ENCODE measurements around the gene PTCSC3.
A peak's percentile ranks its signal among the peaks of the same experiment; 100 is the strongest.

The PTCSC3 gene

DNA sequence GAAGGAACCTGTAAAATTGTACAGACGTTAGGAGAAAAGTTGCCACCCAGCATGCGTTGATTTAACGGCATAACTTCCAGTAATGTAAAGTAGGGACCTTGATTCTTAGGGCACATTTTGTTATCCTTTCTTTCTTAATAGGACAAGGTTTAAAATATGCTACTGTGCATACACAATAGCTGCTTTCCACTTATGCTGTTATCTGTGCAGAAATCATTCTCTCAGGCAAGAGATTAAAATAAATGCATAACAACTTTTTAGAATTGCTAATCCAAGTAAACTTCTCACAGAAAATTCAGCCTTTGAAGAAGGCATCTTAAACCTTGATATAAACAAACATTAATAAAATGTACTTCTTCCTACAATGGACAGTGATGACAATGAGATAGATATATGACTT lies 16.0 kb upstream of the PTCSC3 start:
- no peak overlapping the region for H3K4me3 Mint-ChIP-seq
- H3K27ac Mint-ChIP-seq = no peak overlapping the region
- H3K4me1 Mint-ChIP-seq = no peaks in the 10 kb centered on the region
- H3K36me3 Mint-ChIP-seq (ENCODE audit: low read depth) = no peaks in the 10 kb centered on the region
- peaks cover 4% of the 10 kb centered on the region for H3K27me3 Mint-ChIP-seq (ENCODE audit: low read depth)
- no peaks in the 10 kb centered on the region for H3K9me3 Mint-ChIP-seq
- TF ChIP-seq, protein P1, sequence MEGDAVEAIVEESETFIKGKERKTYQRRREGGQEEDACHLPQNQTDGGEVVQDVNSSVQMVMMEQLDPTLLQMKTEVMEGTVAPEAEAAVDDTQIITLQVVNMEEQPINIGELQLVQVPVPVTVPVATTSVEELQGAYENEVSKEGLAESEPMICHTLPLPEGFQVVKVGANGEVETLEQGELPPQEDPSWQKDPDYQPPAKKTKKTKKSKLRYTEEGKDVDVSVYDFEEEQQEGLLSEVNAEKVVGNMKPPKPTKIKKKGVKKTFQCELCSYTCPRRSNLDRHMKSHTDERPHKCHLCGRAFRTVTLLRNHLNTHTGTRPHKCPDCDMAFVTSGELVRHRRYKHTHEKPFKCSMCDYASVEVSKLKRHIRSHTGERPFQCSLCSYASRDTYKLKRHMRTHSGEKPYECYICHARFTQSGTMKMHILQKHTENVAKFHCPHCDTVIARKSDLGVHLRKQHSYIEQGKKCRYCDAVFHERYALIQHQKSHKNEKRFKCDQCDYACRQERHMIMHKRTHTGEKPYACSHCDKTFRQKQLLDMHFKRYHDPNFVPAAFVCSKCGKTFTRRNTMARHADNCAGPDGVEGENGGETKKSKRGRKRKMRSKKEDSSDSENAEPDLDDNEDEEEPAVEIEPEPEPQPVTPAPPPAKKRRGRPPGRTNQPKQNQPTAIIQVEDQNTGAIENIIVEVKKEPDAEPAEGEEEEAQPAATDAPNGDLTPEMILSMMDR (IDR thresholded peaks at IDR 0.05; ENCODE audit: unreplicated experiment in 3 of 3) = no peak

DNA sequence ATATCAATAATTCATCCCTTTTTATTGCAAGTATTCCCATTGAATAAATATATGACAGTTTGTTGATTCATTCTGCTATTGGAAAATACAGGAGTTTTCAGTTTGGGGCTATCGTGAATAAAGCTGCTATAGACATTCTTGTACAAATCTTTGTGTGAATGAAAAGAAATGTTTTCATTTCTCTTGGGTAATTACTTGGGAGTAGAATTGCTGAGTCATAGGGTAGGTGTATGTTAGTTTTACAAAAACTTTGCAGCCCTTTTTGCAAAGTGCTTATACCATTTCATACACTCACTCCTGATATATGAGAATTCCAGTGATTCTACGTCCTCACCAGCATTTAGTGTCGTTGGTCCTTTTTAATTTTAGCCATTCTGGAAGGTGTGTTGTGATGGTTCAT lies 6.9 kb upstream of the PTCSC3 start:
- no peak overlapping the region for H3K27ac Mint-ChIP-seq
- H3K9me3 Mint-ChIP-seq = no peaks in the 10 kb centered on the region
- H3K27me3 Mint-ChIP-seq (ENCODE audit: low read depth) = no peaks in the 10 kb centered on the region
- H3K36me3 Mint-ChIP-seq (ENCODE audit: low read depth) = no peaks in the 10 kb centered on the region
- TF ChIP-seq, protein P1 (IDR thresholded peaks at IDR 0.05; ENCODE audit: unreplicated experiment in 3 of 3) = no peak
- no peak overlapping the region for H3K4me3 Mint-ChIP-seq
- H3K4me1 Mint-ChIP-seq = no peaks in the 10 kb centered on the region

DNA sequence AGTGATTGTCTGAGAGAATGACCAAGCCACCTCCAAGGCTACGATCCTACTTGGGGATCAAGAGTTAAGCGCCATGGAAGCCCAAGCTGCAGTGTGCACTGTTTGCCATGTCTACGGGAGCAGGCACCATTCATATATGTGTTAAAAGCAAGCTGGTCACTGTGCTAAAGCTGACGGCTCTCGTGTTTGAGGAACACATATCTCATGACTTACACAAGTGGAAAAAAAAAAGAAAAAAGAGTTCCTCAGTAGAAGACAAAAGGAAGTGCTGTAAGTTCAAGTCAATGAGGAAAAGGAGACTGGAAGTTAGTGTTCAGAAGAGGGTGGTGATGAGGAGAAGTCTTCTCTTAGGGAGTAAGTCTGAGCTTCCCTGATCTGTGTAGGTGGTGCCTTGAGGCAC lies 4.9 kb upstream of the PTCSC3 start:
- Mint-ChIP-seq H3K4me1 (peaks cover 16% of the 10 kb centered on the region), H3K36me3 (ENCODE audit: low read depth) (no peaks in the 10 kb centered on the region), H3K27ac (no peak overlapping the region), H3K9me3 (no peaks in the 10 kb centered on the region), H3K4me3 (no peak overlapping the region), H3K27me3 (ENCODE audit: low read depth) (no peaks in the 10 kb centered on the region)
- TF ChIP-seq, protein P1 (IDR thresholded peaks at IDR 0.05; ENCODE audit: unreplicated experiment in 3 of 3) = no peak

DNA sequence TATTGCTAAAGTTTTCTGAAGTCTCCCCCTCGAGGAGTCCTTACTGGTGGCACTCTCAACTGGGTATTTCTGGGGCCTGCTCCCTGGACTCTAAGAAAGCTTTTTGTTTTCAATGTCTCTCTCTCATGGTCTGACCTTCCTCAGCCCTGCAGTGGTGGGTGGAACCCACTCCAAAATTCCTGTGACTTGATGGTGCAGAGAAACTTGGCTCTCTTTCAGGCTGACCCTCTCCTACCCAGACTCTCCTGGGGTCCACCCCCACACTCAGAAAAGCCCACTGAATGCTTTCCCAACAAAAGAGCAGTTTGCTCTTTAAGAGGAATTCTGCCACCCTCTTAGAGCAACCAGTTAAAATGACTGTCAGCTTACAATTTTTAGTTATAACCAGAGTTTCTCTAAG lies 967 bp upstream of the PTCSC3 start:
- no peak overlapping the region for H3K4me3 Mint-ChIP-seq
- peaks cover 2% of the 10 kb centered on the region for H3K27me3 Mint-ChIP-seq (ENCODE audit: low read depth)
- H3K27ac Mint-ChIP-seq = peak overlapping the region; percentile 17 to 92 (median 84)
- peaks cover 18% of the 10 kb centered on the region for H3K4me1 Mint-ChIP-seq
- no peaks in the 10 kb centered on the region for H3K36me3 Mint-ChIP-seq (ENCODE audit: low read depth)
- TF ChIP-seq, protein P1 (IDR thresholded peaks at IDR 0.05; ENCODE audit: unreplicated experiment in 3 of 3) = no peak
- H3K9me3 Mint-ChIP-seq = no peaks in the 10 kb centered on the region

DNA sequence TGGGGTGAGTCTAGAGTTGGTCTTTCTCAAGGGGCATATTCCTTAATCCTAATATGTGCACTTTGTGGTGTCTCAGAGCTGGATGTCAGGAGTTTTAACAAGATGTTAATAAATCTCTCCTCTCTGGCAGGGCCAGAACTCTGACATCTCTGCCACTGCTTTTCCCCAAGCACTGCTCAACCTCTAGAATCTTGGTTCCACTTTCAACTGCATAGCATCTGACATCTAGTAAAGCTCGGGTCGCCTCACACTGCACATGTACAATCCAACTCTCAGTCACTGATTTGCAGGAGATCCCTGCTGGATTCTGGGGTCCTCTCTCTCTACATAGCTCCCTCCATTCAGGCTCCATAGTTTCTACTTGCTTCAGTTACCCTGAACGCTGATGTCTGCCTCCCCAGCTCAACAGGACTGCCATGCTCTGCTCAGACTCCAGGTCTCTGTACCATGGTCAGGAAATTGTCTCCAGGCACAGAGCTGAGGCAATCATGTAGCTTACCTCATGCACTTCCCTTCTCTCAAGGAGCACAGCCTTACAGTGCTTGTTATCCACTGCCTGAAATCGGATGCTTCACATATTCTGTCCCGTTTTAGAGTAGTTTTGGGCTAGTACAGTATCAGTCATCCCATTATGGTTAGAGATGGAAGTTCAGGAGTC lies 1.6 kb downstream of the PTCSC3 start:
- TF ChIP-seq, protein P1 (IDR thresholded peaks at IDR 0.05; ENCODE audit: unreplicated experiment in 3 of 3) = no peak
- Mint-ChIP-seq H3K9me3 (no peaks in the 10 kb centered on the region), H3K4me1 (peaks cover 18% of the 10 kb centered on the region), H3K27ac (no peak overlapping the region), H3K36me3 (ENCODE audit: low read depth) (no peaks in the 10 kb centered on the region), H3K27me3 (ENCODE audit: low read depth) (peaks cover 4% of the 10 kb centered on the region), H3K4me3 (no peak overlapping the region)

DNA sequence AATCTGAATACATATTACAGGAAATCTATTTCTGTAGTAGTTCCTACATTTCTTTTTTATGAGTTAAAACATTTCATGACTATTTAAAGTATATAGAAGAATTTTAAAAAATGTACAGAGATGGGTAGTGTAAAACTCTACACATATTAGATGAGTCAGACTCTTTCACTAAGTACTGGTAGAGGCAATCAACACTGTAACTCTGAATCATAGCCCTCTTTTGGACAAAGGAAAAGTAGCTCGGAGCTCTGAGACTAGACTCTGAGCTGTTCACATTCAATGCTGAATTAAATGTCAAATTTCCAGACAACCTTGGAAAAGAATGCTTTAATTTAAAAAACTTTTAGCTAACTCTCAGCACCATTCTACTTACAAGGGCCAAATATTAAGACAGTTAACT lies 3.4 kb downstream of the PTCSC3 start:
- Mint-ChIP-seq H3K9me3 (no peaks in the 10 kb centered on the region), H3K4me3 (no peak overlapping the region), H3K27me3 (ENCODE audit: low read depth) (peaks cover 4% of the 10 kb centered on the region), H3K36me3 (ENCODE audit: low read depth) (no peaks in the 10 kb centered on the region), H3K27ac (no peak overlapping the region), H3K4me1 (peaks cover 18% of the 10 kb centered on the region)
- TF ChIP-seq, protein P1 (IDR thresholded peaks at IDR 0.05; ENCODE audit: unreplicated experiment in 3 of 3) = no peak

All from nephron (organoid).